GM19452 (cell line): ENCODE results near the gene WNT5B.

Experiments used
- ATAC-seq: cut with Tn5 transposase; IDR thresholded peaks from one replicate; pipeline ENCODE4 v1.9.1; 2021; ENCODE audit not compliant: unreplicated experiment

The WNT5B gene

GRCh38 chr12:1647285-1647669 is 18.2 kb downstream of the WNT5B start:
- ATAC-seq, result no peak

GRCh38 chr12:1650260-1650977 is 21.4 kb downstream of the WNT5B start:
- no peak for ATAC-seq

GRCh38 chr12:1650978-1651361 is 21.9 kb downstream of the WNT5B start:
- no peak for ATAC-seq

GRCh38 chr12:1651946-1652345 is 22.9 kb downstream of the WNT5B start:
- ATAC-seq, result no peak

GRCh38 chr12:1655225-1655788 is 26.3 kb downstream of the WNT5B start:
- no peak for ATAC-seq

- ATAC-seq, result no peak
Measured at GRCh38 chr12:1656902-1657301, 27.9 kb downstream of the WNT5B start.

GRCh38 chr12:1657688-1658087 is 28.7 kb downstream of the WNT5B start:
- no peak for ATAC-seq

DNA sequence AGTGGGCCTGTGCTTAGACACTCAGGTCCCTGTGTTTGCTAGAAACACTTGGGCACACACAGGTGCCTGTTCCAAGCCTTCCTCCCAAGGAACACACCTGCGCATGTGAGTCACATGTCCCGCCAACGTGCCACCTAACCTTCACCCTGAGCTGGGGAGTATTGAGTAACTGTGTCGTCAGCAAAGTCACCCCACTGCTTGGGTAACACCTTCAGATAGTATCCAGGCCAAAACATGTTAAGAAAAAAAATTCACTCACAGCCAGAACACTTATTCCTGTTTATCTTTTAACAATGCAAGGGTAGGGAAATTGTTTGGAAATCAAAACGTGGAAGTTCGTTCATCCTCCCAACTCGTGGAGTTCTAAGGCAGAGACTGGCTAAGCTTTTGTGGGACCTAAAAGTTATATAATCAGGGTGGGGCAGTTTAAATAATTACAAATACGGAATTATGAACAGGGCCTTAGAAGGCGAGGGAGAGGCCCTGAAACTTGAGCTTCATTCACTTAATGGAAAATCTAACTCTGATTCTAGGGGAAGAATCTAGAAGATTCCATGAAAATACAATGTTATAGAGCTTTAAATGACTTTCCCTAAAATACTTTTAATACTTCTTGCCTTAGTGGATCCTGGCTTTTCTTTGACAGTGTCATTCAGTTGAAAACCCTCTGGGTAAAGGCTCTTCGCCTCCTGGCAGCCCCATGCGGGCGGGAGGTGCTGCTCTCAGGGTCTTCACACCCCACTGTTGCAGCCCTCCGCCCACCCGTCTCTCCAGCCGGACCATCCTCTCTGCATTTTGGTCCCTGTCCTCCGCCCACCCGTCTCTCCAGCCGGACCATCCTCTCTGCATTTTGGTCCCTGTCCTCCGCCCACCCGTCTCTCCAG is 31.5 kb downstream of the WNT5B start:
- no peak for ATAC-seq

DNA sequence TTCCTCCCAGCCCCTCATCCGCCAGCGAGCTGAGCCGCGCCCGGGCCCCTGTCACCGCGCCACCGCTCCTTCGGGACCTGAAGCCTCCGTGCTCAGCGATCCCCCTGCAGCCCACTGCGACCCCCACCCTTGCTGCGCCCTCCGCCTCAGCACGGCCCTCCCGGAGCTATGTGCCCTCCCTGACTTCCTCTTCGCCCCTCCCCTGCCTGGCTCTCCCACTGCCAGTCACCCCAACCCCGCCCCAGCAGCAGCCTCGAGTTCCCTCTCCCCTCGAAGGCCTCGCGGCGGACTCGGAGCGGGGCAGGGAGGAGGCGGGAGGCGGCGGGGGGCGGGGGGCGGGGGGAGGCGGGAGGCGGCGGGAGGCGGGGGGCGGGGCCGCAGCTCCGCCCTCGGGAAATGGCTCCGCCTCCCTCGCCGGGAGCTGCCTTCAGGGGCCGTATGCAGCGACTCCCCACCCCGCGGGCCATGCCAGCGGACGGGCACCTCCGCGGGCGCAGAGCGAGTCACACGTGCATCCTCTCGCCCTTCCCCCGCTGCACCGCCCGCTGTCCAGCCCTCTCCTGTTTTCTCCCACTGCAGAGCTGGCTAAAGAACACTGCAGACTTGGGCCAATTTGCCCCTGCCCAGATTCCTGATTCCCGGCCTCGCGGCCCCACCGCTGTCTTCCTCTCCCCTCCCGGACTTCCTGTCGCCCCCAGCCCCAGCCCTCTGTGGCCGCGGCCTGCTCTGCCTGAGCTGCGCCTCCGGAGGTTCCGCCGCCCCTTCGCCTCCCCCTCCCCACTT is 32.7 kb downstream of the WNT5B start:
- peak; percentile 86 for ATAC-seq

DNA sequence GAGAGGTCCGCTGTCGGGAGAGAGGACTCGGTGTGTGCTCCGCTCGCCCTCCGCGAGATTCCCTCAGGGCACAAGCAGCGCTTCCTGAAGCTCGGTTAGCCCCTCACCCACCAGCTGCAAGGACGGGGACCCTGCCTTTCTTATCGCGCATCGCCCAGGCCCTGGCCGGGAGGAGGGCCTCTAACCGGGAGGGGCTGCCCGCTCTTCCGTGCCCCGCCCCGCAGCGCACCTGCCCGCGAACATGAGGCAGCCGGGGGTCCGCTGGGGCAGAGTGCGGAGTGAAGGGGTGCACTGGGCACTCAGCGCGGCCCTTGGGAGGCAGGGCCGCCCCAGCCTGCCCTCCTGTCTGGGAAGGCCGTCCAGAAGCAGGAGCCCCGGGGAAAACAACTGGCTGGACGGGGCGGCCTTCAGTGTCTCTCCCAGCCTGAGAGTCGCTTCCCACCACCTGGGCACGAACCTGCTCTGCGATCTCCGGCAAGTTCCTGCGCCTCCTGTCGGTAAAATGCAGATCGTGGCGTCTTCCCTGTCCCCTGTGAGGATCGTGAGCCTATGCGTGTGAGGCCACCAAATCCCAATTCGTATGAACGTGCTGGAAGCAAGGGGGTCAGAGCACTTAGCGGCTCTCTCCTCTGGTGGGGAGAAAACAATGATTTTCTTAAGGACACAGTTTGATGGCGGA is 33.9 kb downstream of the WNT5B start:
- no peak for ATAC-seq

DNA sequence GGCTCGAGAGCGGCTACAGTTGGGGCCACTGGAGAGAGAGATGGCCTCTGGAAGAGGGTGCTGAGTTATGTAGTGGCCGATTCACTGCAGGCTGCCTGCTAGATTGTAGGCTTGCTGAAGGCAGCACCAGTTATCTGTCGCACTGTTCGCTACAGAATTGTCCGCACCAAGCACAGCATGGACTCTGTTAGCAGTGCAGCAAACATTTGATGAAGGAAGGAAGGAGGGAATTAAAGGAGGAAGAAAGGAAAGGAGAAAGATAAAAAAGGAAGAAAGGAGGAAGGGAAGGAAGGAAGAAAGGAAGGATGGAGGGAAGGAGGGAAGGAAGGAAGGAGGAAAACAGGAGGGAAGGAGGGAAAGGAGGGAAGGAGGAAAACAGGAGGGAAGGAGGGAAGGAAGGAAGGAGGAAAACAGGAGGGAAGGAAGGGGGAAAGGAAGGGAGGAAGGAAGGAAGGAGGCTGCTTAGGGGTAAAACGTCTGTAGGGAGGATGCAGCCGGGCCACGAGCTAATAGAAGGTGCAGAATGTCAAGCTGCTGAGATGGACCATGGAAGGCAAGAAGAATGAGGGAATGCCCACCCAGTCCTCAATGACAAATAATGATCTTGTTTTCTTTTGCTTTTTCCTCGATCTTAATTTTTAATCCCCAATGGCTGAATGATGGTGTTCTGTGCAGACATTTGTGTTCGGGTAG is 34.6 kb downstream of the WNT5B start:
- ATAC-seq, result no peak

- ATAC-seq, result no peak
Measured at GRCh38 chr12:1665366-1665765, 36.3 kb downstream of the WNT5B start.

DNA sequence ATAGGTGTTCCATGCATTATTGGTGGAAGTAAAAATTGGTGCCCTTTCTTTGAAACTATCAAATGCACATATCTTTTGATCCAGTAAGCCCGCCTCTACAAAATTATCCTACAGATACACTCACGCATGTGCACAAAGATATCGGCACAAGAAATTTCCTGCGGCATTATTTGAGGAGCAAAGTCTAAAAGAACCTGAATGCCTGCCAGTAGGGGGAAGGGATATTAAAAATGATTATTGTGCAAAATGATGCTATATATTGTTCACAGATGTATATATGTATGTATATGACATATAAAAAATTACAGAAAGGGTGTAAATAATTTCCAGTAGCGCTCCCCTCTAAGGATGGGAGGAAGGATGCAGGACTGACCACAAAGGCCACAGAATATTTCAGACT is 37.2 kb downstream of the WNT5B start:
- no peak for ATAC-seq

- ATAC-seq, result no peak
Measured at GRCh38 chr12:1666685-1667162, 37.7 kb downstream of the WNT5B start.

DNA sequence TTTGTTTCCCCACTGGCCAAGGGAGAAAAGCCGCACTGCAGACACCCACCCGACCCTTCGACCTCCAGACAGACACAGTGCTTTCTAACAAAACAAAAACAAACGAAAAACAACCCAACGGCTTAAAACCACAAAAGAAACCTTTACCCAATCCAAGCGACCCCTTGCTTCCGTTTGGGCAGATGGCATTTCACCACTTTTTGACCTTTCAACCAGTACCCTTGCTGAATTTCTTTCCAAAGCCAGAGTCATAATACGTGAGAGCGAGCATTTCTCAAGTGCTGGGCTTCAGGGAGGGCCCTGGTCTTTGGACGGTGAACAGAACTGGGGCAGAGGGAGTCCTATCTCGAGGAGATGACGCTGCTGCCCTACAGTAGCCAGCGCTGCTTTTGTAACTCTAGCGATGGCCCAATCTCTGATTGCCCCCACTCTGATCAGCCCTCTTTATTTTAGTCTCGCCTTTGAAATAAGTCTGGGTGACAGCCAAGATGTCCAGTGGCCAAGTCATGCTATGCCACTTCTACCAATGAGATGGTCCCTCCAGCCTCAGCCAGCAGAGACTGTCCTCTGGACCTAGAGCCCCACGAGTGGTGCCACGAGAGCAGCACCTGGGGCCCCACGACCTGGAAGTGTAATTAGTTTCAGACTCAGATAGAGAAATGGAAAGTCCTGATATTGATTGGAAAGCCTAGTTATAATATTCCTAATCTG is 40.0 kb downstream of the WNT5B start:
- ATAC-seq, result no peak

DNA sequence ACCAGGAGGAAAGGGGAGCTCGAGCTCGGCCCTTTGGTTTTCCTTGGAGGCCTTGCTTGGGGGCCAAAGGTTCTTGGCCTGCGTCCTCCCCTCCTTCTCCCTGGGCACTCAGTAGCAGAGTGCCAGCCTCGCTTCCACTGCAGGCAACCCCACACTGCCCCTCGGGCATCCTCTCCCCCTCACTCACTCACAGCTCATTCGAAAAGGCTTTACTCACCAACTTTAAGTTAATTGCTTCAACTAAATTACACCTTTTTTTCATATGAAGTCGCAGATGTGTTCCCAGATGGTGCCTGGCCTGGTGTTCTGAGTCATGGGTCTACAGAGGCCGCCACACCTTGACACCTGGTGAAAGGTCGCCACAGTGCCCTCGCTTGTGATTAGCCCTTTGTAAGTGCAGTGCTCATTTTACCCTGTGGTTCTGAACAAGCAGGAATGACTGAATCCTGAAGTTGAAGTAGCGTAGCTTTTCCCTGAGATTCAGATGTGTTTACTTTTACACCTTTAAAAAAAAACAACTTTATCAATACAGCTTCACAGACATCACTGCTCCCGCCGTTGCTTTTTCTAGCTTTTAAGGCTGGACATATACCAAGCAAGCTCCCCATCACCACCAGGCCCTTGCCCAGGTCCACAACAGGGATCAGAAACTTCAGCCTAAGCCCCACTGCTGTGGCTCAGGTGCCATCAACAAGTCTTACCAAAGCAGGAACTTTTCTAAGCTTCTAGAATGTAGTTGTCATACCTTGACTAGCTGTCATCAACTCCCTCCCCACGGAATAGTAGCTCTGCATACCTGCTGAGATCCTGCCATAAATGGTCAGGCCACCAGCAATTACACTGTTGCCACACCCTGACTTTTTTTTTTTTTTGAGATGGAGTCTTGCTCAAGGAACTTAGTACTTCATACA is 41.6 kb downstream of the WNT5B start:
- no peak for ATAC-seq

DNA sequence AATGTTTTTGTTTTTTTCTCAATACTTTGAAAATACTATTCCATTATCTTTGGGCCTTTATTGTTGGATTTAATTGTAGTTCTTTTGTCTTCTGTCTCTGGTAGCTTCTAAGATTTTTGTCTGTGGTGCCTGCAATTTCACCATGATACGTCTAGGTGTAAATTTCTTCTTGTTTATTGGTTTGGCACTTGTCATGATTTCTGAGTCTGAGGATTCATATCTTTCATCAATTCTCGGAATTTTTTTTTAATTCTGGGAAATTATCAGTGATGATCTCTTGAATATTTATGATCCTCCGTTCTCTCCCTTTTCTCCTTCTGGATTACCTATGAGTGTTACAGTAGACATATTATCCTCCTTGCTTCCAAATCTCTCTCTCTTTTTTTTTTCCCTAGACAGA is 47.0 kb downstream of the WNT5B start:
- ATAC-seq, result no peak

DNA sequence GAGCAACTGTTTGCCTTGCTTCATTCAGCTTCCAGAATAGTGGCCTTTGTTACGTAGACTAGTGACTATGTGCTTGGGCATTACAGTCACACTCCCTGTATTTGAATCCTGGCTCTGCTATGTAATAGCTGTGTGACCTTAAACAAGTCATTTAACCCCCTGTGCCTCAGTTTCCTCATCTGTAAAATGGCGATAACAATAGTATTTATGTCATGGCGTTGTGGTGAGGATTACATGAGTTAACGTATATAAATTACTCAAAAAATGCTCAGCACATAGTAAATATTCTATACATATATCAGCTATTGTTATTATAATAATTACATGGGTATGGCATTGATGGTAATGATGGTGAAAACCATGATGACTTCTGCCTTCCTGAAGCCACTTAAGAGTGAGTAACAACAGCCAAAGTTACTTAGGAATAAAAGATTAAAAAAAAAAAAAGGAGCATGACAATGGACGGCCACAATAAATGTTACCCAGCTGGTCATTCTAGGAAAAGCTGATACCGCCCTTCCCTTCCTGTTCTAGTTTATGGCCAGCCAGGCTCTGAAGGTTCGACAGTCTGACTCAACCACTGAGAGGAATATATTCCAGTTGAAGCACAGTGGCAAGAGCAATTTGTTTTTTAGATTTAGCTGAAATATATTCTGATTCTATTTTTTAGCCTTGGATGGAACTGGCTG is 51.9 kb downstream of the WNT5B start:
- no peak for ATAC-seq
